ENCODE data around the gene THAP8. TPM values are rescaled to one million over a fixed set of nuclear protein-coding genes. Genes with fewer than 3 reads are reported as not detected.
A peak's percentile ranks its signal among the peaks of the same experiment; 100 is the strongest.

THAP8 gene
- total and polyA plus RNA-seq, 2 of the 13 experiments (the other 11 are each of a cell fraction or from before 2014, with no cell fraction given): 1.7 to 3.7 TPM

GRCh38 chr19:35990771-35991730 is 63.0 kb downstream of the THAP8 start (continued):
- no peak for TF ChIP-seq ZFP82 (CRISPR knock-in tag; IDR thresholded peaks at IDR 0.05; ENCODE audit: borderline replicate concordance)
- TF ChIP-seq, protein P1, sequence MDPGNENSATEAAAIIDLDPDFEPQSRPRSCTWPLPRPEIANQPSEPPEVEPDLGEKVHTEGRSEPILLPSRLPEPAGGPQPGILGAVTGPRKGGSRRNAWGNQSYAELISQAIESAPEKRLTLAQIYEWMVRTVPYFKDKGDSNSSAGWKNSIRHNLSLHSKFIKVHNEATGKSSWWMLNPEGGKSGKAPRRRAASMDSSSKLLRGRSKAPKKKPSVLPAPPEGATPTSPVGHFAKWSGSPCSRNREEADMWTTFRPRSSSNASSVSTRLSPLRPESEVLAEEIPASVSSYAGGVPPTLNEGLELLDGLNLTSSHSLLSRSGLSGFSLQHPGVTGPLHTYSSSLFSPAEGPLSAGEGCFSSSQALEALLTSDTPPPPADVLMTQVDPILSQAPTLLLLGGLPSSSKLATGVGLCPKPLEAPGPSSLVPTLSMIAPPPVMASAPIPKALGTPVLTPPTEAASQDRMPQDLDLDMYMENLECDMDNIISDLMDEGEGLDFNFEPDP (CRISPR knock-in tag; conservative IDR thresholded peaks at IDR 0.05): no peak
- TF ChIP-seq POLR2A (IDR thresholded peaks at IDR 0.05; ENCODE audit: insufficient read depth in 1 of 2, low read depth in 2 of 2, low read length in 2 of 2): no peak
- no peak for TF ChIP-seq ZNF441 (CRISPR knock-in tag; IDR thresholded peaks at IDR 0.05; ENCODE audit: borderline replicate concordance)
- TF ChIP-seq, protein P2, sequence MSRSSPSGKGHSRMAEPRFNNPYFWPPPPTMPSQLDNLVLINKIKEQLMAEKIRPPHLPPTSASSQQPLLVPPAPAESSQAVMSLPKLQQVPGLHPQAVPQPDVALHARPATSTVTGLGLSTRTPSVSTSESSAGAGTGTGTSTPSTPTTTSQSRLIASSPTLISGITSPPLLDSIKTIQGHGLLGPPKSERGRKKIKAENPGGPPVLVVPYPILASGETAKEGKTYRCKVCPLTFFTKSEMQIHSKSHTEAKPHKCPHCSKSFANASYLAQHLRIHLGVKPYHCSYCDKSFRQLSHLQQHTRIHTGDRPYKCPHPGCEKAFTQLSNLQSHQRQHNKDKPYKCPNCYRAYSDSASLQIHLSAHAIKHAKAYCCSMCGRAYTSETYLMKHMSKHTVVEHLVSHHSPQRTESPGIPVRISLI (CRISPR knock-in tag; IDR thresholded peaks at IDR 0.05; ENCODE audit: borderline replicate concordance): peak; percentile 71
- no peak for TF ChIP-seq ZNF317 (CRISPR knock-in tag; IDR thresholded peaks at IDR 0.05)
- no peak for TF ChIP-seq ZNF749 (CRISPR knock-in tag; IDR thresholded peaks at IDR 0.05; ENCODE audit: borderline replicate concordance)
- TF ChIP-seq SMAD3 (CRISPR knock-in tag; IDR thresholded peaks at IDR 0.05): no peak
- no peak for TF ChIP-seq YY1 (IDR thresholded peaks at IDR 0.05; ENCODE audit: insufficient read depth, insufficient replicate concordance, low read depth, low read length)
- TF ChIP-seq, protein P3, sequence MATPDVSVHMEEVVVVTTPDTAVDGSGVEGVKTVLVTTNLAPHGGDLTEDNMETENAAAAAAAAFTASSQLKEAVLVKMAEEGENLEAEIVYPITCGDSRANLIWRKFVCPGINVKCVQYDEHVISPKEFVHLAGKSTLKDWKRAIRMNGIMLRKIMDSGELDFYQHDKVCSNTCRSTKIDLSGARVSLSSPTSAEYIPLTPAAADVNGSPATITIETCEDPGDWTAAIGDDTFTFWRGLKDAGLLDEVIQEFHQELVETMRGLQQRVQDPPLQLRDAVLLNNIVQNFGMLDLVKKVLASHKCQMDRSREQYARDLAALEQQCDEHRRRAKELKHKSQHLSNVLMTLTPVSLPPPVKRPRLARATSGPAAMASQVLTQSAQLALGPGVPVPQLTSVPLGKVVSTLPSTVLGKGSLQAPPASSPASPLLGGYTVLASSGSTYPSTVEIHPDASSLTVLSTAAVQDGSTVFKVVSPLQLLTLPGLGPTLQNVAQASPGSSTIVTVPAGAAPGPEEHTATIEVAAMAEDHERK (CRISPR knock-in tag; IDR thresholded peaks at IDR 0.05; ENCODE audit: low read depth): no peak
- TF ChIP-seq ZNF343 (CRISPR knock-in tag; IDR thresholded peaks at IDR 0.05): no peak
- no peak for TF ChIP-seq ZSCAN21 (CRISPR knock-in tag; IDR thresholded peaks at IDR 0.05; ENCODE audit: borderline replicate concordance)
- TF ChIP-seq, protein P4, sequence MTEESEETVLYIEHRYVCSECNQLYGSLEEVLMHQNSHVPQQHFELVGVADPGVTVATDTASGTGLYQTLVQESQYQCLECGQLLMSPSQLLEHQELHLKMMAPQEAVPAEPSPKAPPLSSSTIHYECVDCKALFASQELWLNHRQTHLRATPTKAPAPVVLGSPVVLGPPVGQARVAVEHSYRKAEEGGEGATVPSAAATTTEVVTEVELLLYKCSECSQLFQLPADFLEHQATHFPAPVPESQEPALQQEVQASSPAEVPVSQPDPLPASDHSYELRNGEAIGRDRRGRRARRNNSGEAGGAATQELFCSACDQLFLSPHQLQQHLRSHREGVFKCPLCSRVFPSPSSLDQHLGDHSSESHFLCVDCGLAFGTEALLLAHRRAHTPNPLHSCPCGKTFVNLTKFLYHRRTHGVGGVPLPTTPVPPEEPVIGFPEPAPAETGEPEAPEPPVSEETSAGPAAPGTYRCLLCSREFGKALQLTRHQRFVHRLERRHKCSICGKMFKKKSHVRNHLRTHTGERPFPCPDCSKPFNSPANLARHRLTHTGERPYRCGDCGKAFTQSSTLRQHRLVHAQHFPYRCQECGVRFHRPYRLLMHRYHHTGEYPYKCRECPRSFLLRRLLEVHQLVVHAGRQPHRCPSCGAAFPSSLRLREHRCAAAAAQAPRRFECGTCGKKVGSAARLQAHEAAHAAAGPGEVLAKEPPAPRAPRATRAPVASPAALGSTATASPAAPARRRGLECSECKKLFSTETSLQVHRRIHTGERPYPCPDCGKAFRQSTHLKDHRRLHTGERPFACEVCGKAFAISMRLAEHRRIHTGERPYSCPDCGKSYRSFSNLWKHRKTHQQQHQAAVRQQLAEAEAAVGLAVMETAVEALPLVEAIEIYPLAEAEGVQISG (CRISPR knock-in tag; IDR thresholded peaks at IDR 0.05): no peak
- no peak for TF ChIP-seq HCFC1 (IDR thresholded peaks at IDR 0.05; ENCODE audit: low read depth, low read length)
- no peak for TF ChIP-seq NFYB (CRISPR knock-in tag; IDR thresholded peaks at IDR 0.05)
- no peak for TF ChIP-seq ZNF615 (CRISPR knock-in tag; IDR thresholded peaks at IDR 0.05; ENCODE audit: borderline replicate concordance)
- TF ChIP-seq RBM22 (optimal IDR thresholded peaks at IDR 0.05; ENCODE audit: low read length): no peak
- TF ChIP-seq JUN (CRISPR knock-in tag; IDR thresholded peaks at IDR 0.05): no peak
- TF ChIP-seq ZNF329 (CRISPR knock-in tag; IDR thresholded peaks at IDR 0.05; ENCODE audit: low read depth): peak; percentile 99
- TF ChIP-seq NFKB2 (CRISPR knock-in tag; IDR thresholded peaks at IDR 0.05; ENCODE audit: borderline replicate concordance): no peak
- TF ChIP-seq ZNF678 (CRISPR knock-in tag; IDR thresholded peaks at IDR 0.05): no peak
- no peak for TF ChIP-seq SP140L (CRISPR knock-in tag; IDR thresholded peaks at IDR 0.05; ENCODE audit: borderline replicate concordance)
